GM23338 (cell line): ENCODE results near the gene LGALSL. TPM values are rescaled to one million over a fixed set of nuclear protein-coding genes. Genes with fewer than 3 reads are reported as not detected.

Experiments
- ATAC-seq: fragments of 200-7000 bp; cut with Tn5 transposase; 3 replicates; pipeline ENCODE4 v1.9.1; 2020
- DNase-seq: peaks from one replicate; pipeline ENCODE4 v3.0.0-alpha.2; 2015; ENCODE audit warnings: low spot score
- H2AFZ ChIP-seq: fragments of 200-600 bp; sonication (generic); 2 replicates; pipeline ENCODE4 v1.8.0; 2016; ENCODE audit warnings: antibody characterized with exemption, mild to moderate bottlenecking, moderate library complexity
- H3F3A ChIP-seq: fragments of 200-600 bp; sonication (generic); replicated peaks from 2 replicates; pipeline ENCODE4 v1.8.0; 2017; ENCODE audit warnings: antibody characterized with exemption, mixed run types, low read depth
- H3K27ac ChIP-seq: fragments of 200-600 bp; sonication (generic); 2 replicates; pipeline ENCODE4 v1.6.1; 2016; ENCODE audit warnings: low read depth
- H3K27me3 ChIP-seq: fragments of 200-600 bp; sonication (generic); 2 replicates; pipeline ENCODE4 v1.8.0; 2016; ENCODE audit warnings: mild to moderate bottlenecking, mixed run types, moderate library complexity; ENCODE audit not compliant: insufficient read depth
- H3K36me3 ChIP-seq: fragments of 200-600 bp; sonication (generic); 2 replicates; pipeline ENCODE4 v1.8.0; 2016; ENCODE audit warnings: mild to moderate bottlenecking; ENCODE audit not compliant: insufficient read depth
- H3K4me1 ChIP-seq: fragments of 200-600 bp; sonication (generic); 2 replicates; pipeline ENCODE4 v1.8.0; 2016; ENCODE audit warnings: mild to moderate bottlenecking, moderate library complexity; ENCODE audit not compliant: insufficient read depth
- H3K4me2 ChIP-seq: fragments of 200-600 bp; sonication (generic); 2 replicates; pipeline ENCODE4 v1.7.1; 2017; ENCODE audit warnings: mixed run types
- H3K4me3 ChIP-seq: fragments of 200-600 bp; sonication (generic); 2 replicates; pipeline ENCODE4 v1.6.1; 2016; ENCODE audit warnings: mixed run types
- H3K79me2 ChIP-seq: fragments of 200-600 bp; sonication (generic); replicated peaks from 2 replicates; pipeline ENCODE4 v1.8.0; 2017; ENCODE audit warnings: mild to moderate bottlenecking; ENCODE audit not compliant: insufficient read depth
- H3K9me2 ChIP-seq: fragments of 200-600 bp; sonication (generic); 2 replicates; pipeline ENCODE4 v1.8.0; 2017; ENCODE audit not compliant: insufficient read depth
- H4K20me1 ChIP-seq: fragments of 200-600 bp; sonication (generic); replicated peaks from 2 replicates; pipeline ENCODE4 v1.8.0; 2017; ENCODE audit warnings: mild to moderate bottlenecking; ENCODE audit not compliant: insufficient read depth
- H3K27ac Mint-ChIP-seq: 2 replicates; pipeline ENCODE4 v1.8.0; 2020; ENCODE audit warnings: inconsistent platforms, mild to moderate bottlenecking, moderate library complexity, mixed read lengths
- H3K27me3 Mint-ChIP-seq: 3 replicates; pipeline ENCODE4 v1.8.0; 2022; ENCODE audit warnings: low read depth, mild to moderate bottlenecking, moderate library complexity, mixed read lengths, inconsistent platforms; ENCODE audit not compliant: insufficient read depth, poor library complexity
- H3K36me3 Mint-ChIP-seq: 3 replicates; pipeline ENCODE4 v1.8.0; 2021; ENCODE audit warnings: low read depth, mild to moderate bottlenecking, inconsistent platforms, moderate library complexity, mixed read lengths
- H3K4me1 Mint-ChIP-seq: 3 replicates; pipeline ENCODE4 v1.8.0; 2020; ENCODE audit warnings: mild to moderate bottlenecking, inconsistent platforms, mixed read lengths
- H3K4me3 Mint-ChIP-seq: 3 replicates; pipeline ENCODE4 v1.8.0; 2021; ENCODE audit warnings: moderate library complexity, mild to moderate bottlenecking, inconsistent platforms, mixed read lengths
- H3K9me3 Mint-ChIP-seq: 3 replicates; pipeline ENCODE4 v1.8.0; 2020; ENCODE audit warnings: moderate library complexity, mild to moderate bottlenecking, inconsistent platforms, mixed read lengths
- CREB1 ChIP-seq: fragments of 250-450 bp; sonication (Bioruptor Pico); IDR thresholded peaks from 2 replicates; pipeline ENCODE4 v1.5.0; 2020; ENCODE audit warnings: low read depth, mild to moderate bottlenecking, moderate library complexity
- CTCF ChIP-seq, 2 experiments: fragments of 200-600 bp in 1 of 2; sonication (generic) in 1 of 2; conservative IDR thresholded peaks; 2 replicates each; pipeline versions ENCODE4 v1.5.1 to v1.6.1; 2016 to 2017; ENCODE audit warnings: antibody characterized with exemption in 2 of 2, low read depth in 2 of 2, mild to moderate bottlenecking in 2 of 2, moderate library complexity in 1 of 2
- ETS1 ChIP-seq: IDR thresholded peaks from 2 replicates; pipeline ENCODE4 v1.6.1; 2016; ENCODE audit warnings: antibody characterized with exemption
- EZH2 ChIP-seq: fragments of 200-600 bp; sonication (generic); IDR thresholded peaks from one replicate; pipeline ENCODE4 v1.8.0; 2017; ENCODE audit warnings: antibody characterized with exemption, mild to moderate bottlenecking, low read depth; ENCODE audit not compliant: unreplicated experiment
- EZH2phosphoT487 ChIP-seq: fragments of 200-600 bp; sonication (generic); IDR thresholded peaks from one replicate; pipeline ENCODE4 v1.8.1; 2018; ENCODE audit warnings: antibody characterized with exemption; ENCODE audit not compliant: unreplicated experiment
- JUNB ChIP-seq: IDR thresholded peaks from one replicate; pipeline ENCODE4 v1.6.1; 2016; ENCODE audit warnings: antibody characterized with exemption; ENCODE audit not compliant: unreplicated experiment
- NANOG ChIP-seq: IDR thresholded peaks from 2 replicates; pipeline ENCODE4 v1.6.1; 2016; ENCODE audit warnings: antibody characterized with exemption, borderline replicate concordance
- POLR2AphosphoS5 ChIP-seq: IDR thresholded peaks from 2 replicates; pipeline ENCODE4 v1.6.1; 2016; ENCODE audit warnings: antibody characterized with exemption, low read depth
- REST ChIP-seq: IDR thresholded peaks from one replicate; pipeline ENCODE4 v1.6.1; 2018; ENCODE audit warnings: antibody characterized with exemption; ENCODE audit not compliant: unreplicated experiment
- STAT1 ChIP-seq: IDR thresholded peaks from one replicate; pipeline ENCODE4 v1.6.1; 2016; ENCODE audit warnings: antibody characterized with exemption; ENCODE audit not compliant: unreplicated experiment
- ZNF114 ChIP-seq: fragments of 250-450 bp; sonication (Bioruptor Pico); IDR thresholded peaks from 2 replicates; pipeline ENCODE4 v1.5.0; 2020; ENCODE audit warnings: mild to moderate bottlenecking, moderate library complexity
- ZNF331 ChIP-seq: fragments of 250-450 bp; sonication (Bioruptor Pico); IDR thresholded peaks from 2 replicates; pipeline ENCODE4 v1.5.0; 2020; ENCODE audit warnings: low read depth, mild to moderate bottlenecking, moderate library complexity
- ZNF462 ChIP-seq: fragments of 250-450 bp; sonication (Bioruptor Pico); IDR thresholded peaks from 2 replicates; pipeline ENCODE4 v1.5.0; 2020; ENCODE audit warnings: mild to moderate bottlenecking, moderate library complexity
- polyA plus RNA-seq: library from polyadenylated mRNA; unstranded; fragments of >200 nt; fragmentation: Nextera tagmentation; extraction: Ambion mirVana; gene quantifications from 2 replicates; pipeline ENCODE4 v1.2.1, GENCODE V29; 2016
- total RNA-seq: library from RNA; depleted of rRNA; stranded (reverse); fragments of >200 nt; shearing (Covaris generic); gene quantifications from 2 replicates; pipeline ENCODE4 v1.2.3, GENCODE V29; 2014

LGALSL gene
- total and polyA plus RNA-seq, 2 experiments from 2014 or later, result 20.6 to 28.4 TPM

- Histone ChIP-seq H3K27me3 (no peaks in the 10 kb centered on the region), H2AFZ (no peak overlapping the region), H3K9me2 (peaks cover 6% of the 10 kb centered on the region; the same call in 1 of the 2 replicates), H4K20me1 (no peaks in the 10 kb centered on the region), H3K36me3 (no peaks in the 10 kb centered on the region), H3K27ac (no peak overlapping the region), H3K4me3 (no peak overlapping the region), H3K4me2 (no peak overlapping the region), H3K79me2 (no peaks in the 10 kb centered on the region), H3F3A (no peaks in the 10 kb centered on the region), H3K4me1 (no peaks in the 10 kb centered on the region)
- Mint-ChIP-seq H3K4me3 (no peak overlapping the region), H3K36me3 (no peaks in the 10 kb centered on the region), H3K27ac (no peak overlapping the region), H3K9me3 (no peaks in the 10 kb centered on the region), H3K27me3 (no peaks in the 10 kb centered on the region), H3K4me1 (peaks cover 11% of the 10 kb centered on the region)
- TF ChIP-seq ETS1 (no peak), EZH2 (no peak), ZNF462 (CRISPR knock-in tag) (no peak), ZNF331 (CRISPR knock-in tag) (no peak), JUNB (no peak), STAT1 (no peak), EZH2phosphoT487 (no peak), NANOG (no peak), POLR2AphosphoS5 (no peak), REST (no peak), ZNF114 (CRISPR knock-in tag) (no peak), CTCF (conservative IDR thresholded peaks at IDR 0.05; ENCODE audit: low read depth in 2 of 2) (no peak), CREB1 (CRISPR knock-in tag) (no peak)
- ATAC-seq, result no peak
- no peak for DNase-seq
Measured at GRCh38 chr2:64414736-64415435, 39.1 kb upstream of the LGALSL start.
